HG03575 (cell line): ENCODE data around the gene TXNDC2.

Experiments used
- ATAC-seq: cut with Tn5 transposase; IDR thresholded peaks from one replicate; pipeline ENCODE4 v1.9.1; 2021; ENCODE audit not compliant: unreplicated experiment, insufficient number of reproducible peaks, low FRiP score; ENCODE audit errors: extremely low read depth

Gene TXNDC2

DNA sequence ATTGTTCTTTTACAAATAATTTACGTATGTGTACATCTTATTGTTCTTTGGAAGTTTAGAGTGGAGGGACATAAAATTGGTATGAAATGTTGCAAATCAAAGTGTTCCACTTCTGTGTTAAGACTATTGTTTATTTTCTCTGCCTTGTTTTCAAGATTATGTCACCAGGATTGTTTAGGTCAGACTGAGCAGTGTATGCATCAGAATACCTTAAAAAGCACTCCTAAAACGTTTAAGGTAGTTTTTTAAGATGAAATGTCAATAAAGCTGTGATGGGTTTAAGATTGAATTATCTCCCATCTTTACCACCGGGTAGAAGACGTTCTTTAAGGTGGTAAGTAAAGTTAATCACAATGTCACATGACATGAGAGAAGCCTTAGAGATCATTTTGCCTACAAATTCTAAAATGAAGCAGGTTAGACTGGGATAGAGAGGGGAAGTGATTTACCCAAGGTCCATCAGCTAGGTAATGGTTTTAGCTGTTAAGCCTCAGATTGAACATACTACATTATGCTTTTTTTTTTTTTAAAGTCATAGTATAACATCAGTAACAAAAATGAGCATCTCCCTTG, 38.7 kb downstream of the TXNDC2 start:
- ATAC-seq = no peak

- ATAC-seq = no peak
Observed at GRCh38 chr18:9925369-9925768, 39.6 kb downstream of the TXNDC2 start.

- ATAC-seq = no peak
Observed at GRCh38 chr18:9925795-9926194, 40.0 kb downstream of the TXNDC2 start.

DNA sequence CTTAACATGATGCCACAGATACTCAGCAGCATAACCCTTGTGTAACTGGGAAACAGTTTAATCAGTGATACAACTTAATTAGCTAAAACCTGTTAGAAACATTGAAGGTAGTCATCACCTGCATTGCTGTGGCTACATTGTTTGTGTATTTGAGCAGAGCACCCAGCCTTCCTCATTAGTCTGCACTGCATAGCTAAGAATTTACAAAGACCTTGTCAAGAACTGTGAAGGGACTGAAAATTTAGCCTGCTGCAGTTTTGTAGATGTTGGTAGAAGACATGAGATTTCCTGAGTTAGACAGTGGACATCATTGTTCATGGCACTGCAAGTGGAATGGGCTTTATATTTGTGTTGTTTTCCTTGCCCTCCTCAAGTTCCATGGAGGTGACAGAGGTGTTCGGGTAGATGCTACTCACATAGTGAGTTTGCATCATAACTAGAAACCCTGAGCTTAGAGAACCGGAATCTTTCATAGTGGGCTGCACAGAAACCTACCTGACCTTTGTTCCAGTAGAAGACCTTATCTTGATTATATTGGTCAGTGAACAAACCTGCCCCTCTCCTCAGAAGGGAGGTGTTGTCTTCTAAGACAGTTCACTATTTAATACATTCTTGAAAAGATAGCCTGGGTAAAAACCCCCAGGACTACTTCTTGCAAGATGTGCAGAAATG, 40.6 kb downstream of the TXNDC2 start:
- no peak for ATAC-seq

DNA sequence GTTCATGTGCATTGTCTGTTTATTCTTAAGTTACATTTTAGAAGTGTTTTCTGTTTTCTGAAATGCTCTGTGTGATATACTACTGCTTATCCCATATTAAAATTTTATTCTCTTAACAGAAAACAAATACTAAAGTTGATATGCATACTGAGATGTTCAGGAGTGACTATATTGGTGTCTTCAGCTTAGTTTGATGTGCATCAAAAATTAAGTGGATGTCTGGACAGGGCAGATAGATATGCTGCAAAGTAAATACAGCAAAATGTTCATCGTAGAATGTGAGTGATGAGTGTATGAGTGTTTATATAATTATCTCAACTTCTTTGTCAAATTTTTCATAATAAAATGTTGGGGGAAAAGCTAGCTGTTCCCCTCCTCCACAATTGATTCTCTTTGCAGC, 41.2 kb downstream of the TXNDC2 start:
- no peak for ATAC-seq

DNA sequence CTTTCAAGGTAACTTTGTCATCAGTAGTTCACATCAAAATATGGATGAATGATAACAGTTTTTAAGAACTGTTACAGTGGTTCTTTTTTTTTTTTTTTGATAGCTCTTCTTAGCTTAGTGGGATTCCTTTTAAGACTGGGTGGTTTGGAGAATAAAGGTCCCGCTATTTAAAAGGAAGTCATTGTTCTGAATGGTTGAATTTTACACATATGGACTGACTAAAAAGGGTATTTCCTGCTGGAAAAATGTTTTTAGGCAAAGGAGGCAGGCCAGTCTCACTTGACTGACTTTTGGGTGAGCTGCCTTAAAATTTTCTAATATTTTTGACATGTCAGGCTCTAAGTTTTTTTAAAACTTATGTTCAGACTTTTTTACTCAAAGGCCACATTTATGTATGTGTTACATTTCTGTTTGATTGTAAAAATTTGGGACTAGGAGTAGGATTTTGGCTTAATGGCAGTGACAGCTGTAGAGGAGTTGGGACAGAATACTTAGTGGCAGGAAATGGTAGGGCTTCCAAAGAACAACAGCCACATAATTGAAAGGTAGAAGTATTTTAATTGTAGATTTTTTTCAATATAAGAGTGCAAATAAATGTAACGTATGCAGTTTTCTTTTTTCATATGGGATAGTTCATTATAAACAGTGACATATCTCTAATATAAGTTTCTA, 41.8 kb downstream of the TXNDC2 start:
- no peak for ATAC-seq

GRCh38 chr18:9928646-9929259, 43.0 kb downstream of the TXNDC2 start:
- no peak for ATAC-seq

DNA sequence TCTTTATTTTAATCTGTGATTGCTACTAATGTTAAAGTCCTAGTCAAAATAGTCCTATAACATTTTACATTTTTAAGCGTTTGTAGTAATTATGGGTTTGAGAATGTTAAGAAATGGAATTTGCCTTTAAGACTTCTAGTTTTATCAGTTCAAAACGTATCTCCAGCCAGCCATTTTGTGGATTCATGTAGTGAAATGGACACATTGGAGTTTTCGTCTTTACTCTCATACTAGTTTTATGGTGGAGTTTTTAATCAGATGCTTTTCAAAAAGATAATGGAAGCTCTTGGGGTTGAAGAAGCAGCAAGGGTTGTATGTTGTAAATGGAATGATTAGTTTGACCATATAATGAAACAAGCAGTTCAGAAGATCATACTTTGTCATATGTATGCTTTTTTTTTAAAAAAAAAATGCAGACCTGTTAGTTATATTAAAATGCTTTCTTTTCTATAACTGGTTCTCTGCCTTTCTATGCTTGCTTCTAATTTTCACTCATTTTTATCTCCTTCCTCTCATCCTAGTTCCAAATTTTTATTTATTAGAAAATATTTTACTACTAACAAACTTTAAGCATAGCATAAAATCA, 44.6 kb downstream of the TXNDC2 start:
- no peak for ATAC-seq

DNA sequence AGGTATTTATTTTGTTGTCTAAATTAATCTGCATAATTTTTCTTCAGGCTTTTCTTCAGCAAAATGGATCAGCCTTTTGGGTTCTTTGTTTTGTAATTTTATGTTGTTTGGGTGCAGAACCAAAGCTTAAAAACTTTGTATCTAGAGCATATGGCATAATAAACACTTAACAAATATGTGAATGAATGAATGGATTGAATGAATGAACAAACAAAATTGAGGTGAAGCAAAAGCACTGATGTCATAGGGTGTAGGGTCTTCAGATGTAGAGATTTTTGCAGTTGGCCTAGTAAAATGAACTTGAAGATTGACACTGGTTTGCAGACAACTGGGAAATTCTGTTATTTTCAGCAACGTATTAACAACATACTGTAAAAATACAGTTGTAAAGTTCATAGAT, 45.4 kb downstream of the TXNDC2 start:
- ATAC-seq = no peak

DNA sequence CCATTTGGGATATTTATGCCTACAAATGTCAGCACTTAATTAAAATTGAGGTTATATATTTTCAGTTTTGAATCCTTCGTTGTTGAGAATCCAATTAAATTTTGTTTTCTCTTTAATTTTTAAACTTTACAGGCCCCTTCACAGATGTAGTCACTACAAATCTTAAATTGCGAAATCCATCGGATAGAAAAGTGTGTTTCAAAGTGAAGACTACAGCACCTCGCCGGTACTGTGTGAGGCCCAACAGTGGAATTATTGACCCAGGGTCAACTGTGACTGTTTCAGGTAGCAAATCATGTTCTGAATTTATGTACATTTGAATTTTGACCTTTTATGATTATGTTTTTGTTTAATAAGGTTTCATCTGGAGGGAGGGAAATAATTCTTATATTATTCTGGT, 45.9 kb downstream of the TXNDC2 start:
- no peak for ATAC-seq

GRCh38 chr18:9933865-9934264, 48.1 kb downstream of the TXNDC2 start:
- no peak for ATAC-seq

- no peak for ATAC-seq
Observed at GRCh38 chr18:9934274-9934673, 48.5 kb downstream of the TXNDC2 start.
